Motor neuron (in vitro differentiated cells): ENCODE data around the gene PCK2. TPM values are rescaled to one million over a fixed set of nuclear protein-coding genes. Genes with fewer than 3 reads are reported as not detected.

ENCODE experiments used
- ATAC-seq, 8 experiments: fragments of 200-7000 bp; cut with Tn5 transposase; replicated peaks in 6 of 8; 2 replicates each; pipeline ENCODE4 v1.8.0; 2021; ENCODE audit warnings: mild to moderate bottlenecking in 8 of 8, moderate library complexity in 8 of 8
- H3K27ac ChIP-seq, 2 donors: fragments of 250-450 bp; sonication (Bioruptor Pico); 2 replicates each; pipeline ENCODE4 v1.9.0; 2021; ENCODE audit warnings: antibody characterized with exemption in 2 of 2, mild to moderate bottlenecking in 2 of 2, moderate library complexity in 1 of 2
- H3K4me1 ChIP-seq, 2 donors: fragments of 250-450 bp; sonication (Bioruptor Pico); replicated peaks in 1 of 2; 2 replicates each; pipeline ENCODE4 v1.6.1; 2021; ENCODE audit warnings: antibody characterized with exemption in 2 of 2, mild to moderate bottlenecking in 2 of 2, moderate library complexity in 1 of 2
- H3K4me3 ChIP-seq, 5 donors: fragments of 250-450 bp; sonication (Bioruptor Pico); 2 replicates each; pipeline ENCODE4 v1.9.0; 2021; ENCODE audit warnings: antibody characterized with exemption in 5 of 5, mild to moderate bottlenecking in 5 of 5, moderate library complexity in 4 of 5
- WGBS, 10 experiments: fragments of 450-650 bp; shearing (Covaris generic); methylation state at CpG; one replicate each; pipeline ENCODE4 v1.0.0; 2022; 5-methylcytosine and 5-hydroxymethylcytosine counted together
- in situ Hi-C, 9 experiments: fragments of 400-800 bp; cut with MboI; loops; one replicate each; pipeline ENCODE4 v1.15.0; 2021; ENCODE audit warnings: low sequenced_read_pairs in 9 of 9, low pct_unique_long_range_greater_than_20kb in 2 of 9; ENCODE audit not compliant: unreplicated experiment in 9 of 9
- total RNA-seq, 8 experiments: library from RNA; unstranded; fragments of 300-600 nt; gene quantifications; 2 replicates each; pipeline versions ENCODE4 v1.2.3 to v1.2.4, GENCODE V29; 2022

The PCK2 gene
- total RNA-seq, 8 experiments from 2014 or later: 7.6 to 66.5 (median 33.2) TPM

- in situ Hi-C loops: no loop called here
- peak overlapping the region; percentile 92 to 97 for H3K27ac ChIP-seq
- peaks cover 6 to 8% of the 10 kb centered on the region in 2 donors for H3K4me1 ChIP-seq
- ATAC-seq: peak in 1 of 8 experiments; percentile 0
- H3K4me3 ChIP-seq: peak overlapping the region; percentile 43 to 64 (median 58)
- WGBS, 10 experiments: 0 to 18% (median 6%) methylated on average over 1 to 12 of the region's 15 CpGs; no CpG with 5 or more reads in 2 of the 10 experiments
Observed at GRCh38 chr14:24113379-24113800, 19.3 kb downstream of the PCK2 start.

GRCh38 chr14:24113801-24114531 lies 19.9 kb downstream of the PCK2 start:
- peak overlapping the region; percentile 43 to 64 (median 58) for H3K4me3 ChIP-seq
- in situ Hi-C loops: no loop called here
- H3K27ac ChIP-seq: peak overlapping the region; percentile 92 to 97
- ATAC-seq: peak; percentile 30 to 56 (median 50)
- WGBS, 10 experiments: 0 to 1% (median 0%) methylated on average over 1 to 25 of the region's 42 CpGs; no CpG with 5 or more reads in 5 of the 10 experiments
- peaks cover 6 to 8% of the 10 kb centered on the region in 2 donors for H3K4me1 ChIP-seq

- WGBS, 10 experiments: 0 to 3% (median 0%) methylated on average over 3 to 35 of the region's 65 CpGs; no CpG with 5 or more reads in 1 of the 10 experiments
- peak within 1 kb of the TSS; percentile 92 to 97 for H3K27ac ChIP-seq
- peaks cover 6 to 8% of the 10 kb centered on the region in 2 donors for H3K4me1 ChIP-seq
- H3K4me3 ChIP-seq: peak within 1 kb of the TSS; percentile 43 to 64 (median 58)
- peak; percentile 81 to 88 (median 84) for ATAC-seq
- in situ Hi-C loops: no loop called here
Observed at GRCh38 chr14:24114532-24115421, 20.7 kb downstream of the PCK2 start, which contains the start of the genes DCAF11 and NRL. DCAF11 (plus strand) TSS chr14:24114777; CDS start chr14:24115595, 818 bp downstream. NRL (minus strand) TSS chr14:24114949; CDS start chr14:24082848, 32,101 bp downstream.

GRCh38 chr14:24115422-24116127 lies 21.5 kb downstream of the PCK2 start:
- H3K4me1 ChIP-seq: peaks cover 6 to 8% of the 10 kb centered on the region in 2 donors
- 0 to 7% (median 0%) methylated on average over 2 to 11 of the region's 14 CpGs; no CpG with 5 or more reads in 4 of the 10 experiments for WGBS, 10 experiments
- in situ Hi-C loops: no loop called here
- peak overlapping the region in 1 of 2 donors; percentile 20 for H3K27ac ChIP-seq
- peak overlapping the region; percentile 43 to 64 (median 58) for H3K4me3 ChIP-seq
- ATAC-seq: no peak

GRCh38 chr14:24116128-24116814 lies 22.2 kb downstream of the PCK2 start:
- Histone ChIP-seq H3K4me1 (peaks cover 6 to 8% of the 10 kb centered on the region in 2 donors), H3K27ac (no peak overlapping the region), H3K4me3 (peak overlapping the region in 4 of 5 donors; percentile 43 to 64 (median 56))
- ATAC-seq: no peak
- in situ Hi-C loops: no loop called here
- 67 to 100% (median 91%) methylated on average over 1 to 6 of the region's 6 CpGs; no CpG with 5 or more reads in 4 of the 10 experiments for WGBS, 10 experiments

GRCh38 chr14:24117179-24117578 lies 23.1 kb downstream of the PCK2 start:
- Histone ChIP-seq H3K4me3 (no peak overlapping the region), H3K27ac (no peak overlapping the region), H3K4me1 (peaks cover 6 to 8% of the 10 kb centered on the region in 2 donors)
- in situ Hi-C loops: no loop called here
- WGBS, 10 experiments: 80 to 100% (median 87%) methylated on average over 1 to 6 of the region's 6 CpGs; no CpG with 5 or more reads in 5 of the 10 experiments
- no peak for ATAC-seq

GRCh38 chr14:24119691-24120090 lies 25.6 kb downstream of the PCK2 start:
- Histone ChIP-seq H3K27ac (no peak overlapping the region), H3K4me1 (peaks cover 6 to 8% of the 10 kb centered on the region in 2 donors), H3K4me3 (no peak overlapping the region)
- in situ Hi-C loops: no loop called here
- 80 to 100% (median 96%) methylated on average over 1 to 6 of the region's 6 CpGs; no CpG with 5 or more reads in 1 of the 10 experiments for WGBS, 10 experiments
- ATAC-seq: no peak

- ATAC-seq: no peak
- Histone ChIP-seq H3K4me1 (peaks cover under 1% of the 10 kb centered on the region in 2 donors), H3K4me3 (no peak overlapping the region), H3K27ac (no peak overlapping the region)
- WGBS, 10 experiments: 80 to 100% (median 95%) methylated on average over 1 to 8 of the region's 8 CpGs; no CpG with 5 or more reads in 1 of the 10 experiments
- in situ Hi-C loops: no loop called here
Observed at GRCh38 chr14:24121210-24121609, 27.1 kb downstream of the PCK2 start.

GRCh38 chr14:24122416-24122815 lies 28.3 kb downstream of the PCK2 start:
- Histone ChIP-seq H3K27ac (no peak overlapping the region), H3K4me1 (no peaks in the 10 kb centered on the region), H3K4me3 (no peak overlapping the region)
- in situ Hi-C loops: no loop called here
- ATAC-seq: no peak
- WGBS, 10 experiments: 95 to 100% (median 96%) methylated on average over 4 of the region's 4 CpGs; no CpG with 5 or more reads in 6 of the 10 experiments

GRCh38 chr14:24122898-24123297 lies 28.8 kb downstream of the PCK2 start:
- 92 to 100% methylated on average over 1 to 2 of the region's 8 CpGs; no CpG with 5 or more reads in 8 of the 10 experiments for WGBS, 10 experiments
- H3K27ac ChIP-seq: no peak overlapping the region
- no peak for ATAC-seq

GRCh38 chr14:24123424-24124417 lies 29.6 kb downstream of the PCK2 start:
- in situ Hi-C loops: no loop called here
- 60 to 100% (median 97%) methylated on average over 1 to 5 of the region's 9 CpGs; no CpG with 5 or more reads in 4 of the 10 experiments for WGBS, 10 experiments
- no peaks in the 10 kb centered on the region for H3K4me1 ChIP-seq
- ATAC-seq: peak in 2 of 8 experiments; percentile 7 to 27
- H3K4me3 ChIP-seq: no peak overlapping the region
- H3K27ac ChIP-seq: no peak overlapping the region

More at GRCh38 chr14:24122898-24123297, 28.8 kb downstream of the PCK2 start:
- Histone ChIP-seq H3K4me3 (no peak overlapping the region), H3K4me1 (no peaks in the 10 kb centered on the region)
- in situ Hi-C loops: no loop called here
